Measurements from ENCODE around the gene ZNF420. TPM values are rescaled to one million over a fixed set of nuclear protein-coding genes. Genes with fewer than 3 reads are reported as not detected.

Gene ZNF420
- total RNA-seq (2022; extraction: Qiagen RNA extraction), result 4.2 to 5.5 TPM (median 4.5 TPM) in 5 replicates

GRCh38 chr19:37077934-37078716, at the start of gene ZNF420:
Gene ZNF420 (plus strand): TSS chr19:37078433. CDS start chr19:37089119, 10,686 bp downstream.

GRCh38 chr19:37172368-37173366, 94.4 kb downstream of the ZNF420 start, which contains the start of gene ZNF585A:
Gene ZNF585A (minus strand): TSS chr19:37172695. CDS start chr19:37169910, 2,785 bp downstream.

Other genes starting within 250 kb of the ZNF420 start
- 0.15 to 0.59 TPM (median 0.25 TPM) in 5 replicates for gene ZNF790, start 240.0 kb upstream of the ZNF420 start, total RNA-seq (2022; extraction: Qiagen RNA extraction)
- gene ZNF345, start 227.6 kb upstream of the ZNF420 start, total RNA-seq (2022; extraction: Qiagen RNA extraction), result 0.06 to 0.27 TPM (median 0.10 TPM) in 5 replicates
- gene ZNF829, start 162.1 kb upstream of the ZNF420 start, total RNA-seq (2022; extraction: Qiagen RNA extraction), result 0.31 to 0.73 TPM (median 0.37 TPM) in 5 replicates
- gene ZNF568, start 162.1 kb upstream of the ZNF420 start, total RNA-seq (2022; extraction: Qiagen RNA extraction), result 0.84 to 1.2 TPM (median 1.1 TPM) in 5 replicates
- 3.9 to 4.8 TPM (median 4.5 TPM) in 5 replicates for gene ZNF585A, start 94.3 kb downstream of the ZNF420 start, total RNA-seq (2022; extraction: Qiagen RNA extraction)
- 2.2 to 4.0 TPM (median 3.6 TPM) in 5 replicates for gene ZNF585B, start 132.1 kb downstream of the ZNF420 start, total RNA-seq (2022; extraction: Qiagen RNA extraction)
- 6.5 to 7.5 TPM (median 7.4 TPM) in 5 replicates for gene ZNF383, start 139.8 kb downstream of the ZNF420 start, total RNA-seq (2022; extraction: Qiagen RNA extraction)

Data from A549 treated with dexamethasone at 1 μM for 4 hours (cell line).